Measurements from ENCODE around the gene FAM222B. TPM values are rescaled to one million over a fixed set of nuclear protein-coding genes. Genes with fewer than 3 reads are reported as not detected.

Gene FAM222B
- 10 to 100 TPM; 23.2 to 41.0 (median 32.9) TPM for total RNA-seq

DNA sequence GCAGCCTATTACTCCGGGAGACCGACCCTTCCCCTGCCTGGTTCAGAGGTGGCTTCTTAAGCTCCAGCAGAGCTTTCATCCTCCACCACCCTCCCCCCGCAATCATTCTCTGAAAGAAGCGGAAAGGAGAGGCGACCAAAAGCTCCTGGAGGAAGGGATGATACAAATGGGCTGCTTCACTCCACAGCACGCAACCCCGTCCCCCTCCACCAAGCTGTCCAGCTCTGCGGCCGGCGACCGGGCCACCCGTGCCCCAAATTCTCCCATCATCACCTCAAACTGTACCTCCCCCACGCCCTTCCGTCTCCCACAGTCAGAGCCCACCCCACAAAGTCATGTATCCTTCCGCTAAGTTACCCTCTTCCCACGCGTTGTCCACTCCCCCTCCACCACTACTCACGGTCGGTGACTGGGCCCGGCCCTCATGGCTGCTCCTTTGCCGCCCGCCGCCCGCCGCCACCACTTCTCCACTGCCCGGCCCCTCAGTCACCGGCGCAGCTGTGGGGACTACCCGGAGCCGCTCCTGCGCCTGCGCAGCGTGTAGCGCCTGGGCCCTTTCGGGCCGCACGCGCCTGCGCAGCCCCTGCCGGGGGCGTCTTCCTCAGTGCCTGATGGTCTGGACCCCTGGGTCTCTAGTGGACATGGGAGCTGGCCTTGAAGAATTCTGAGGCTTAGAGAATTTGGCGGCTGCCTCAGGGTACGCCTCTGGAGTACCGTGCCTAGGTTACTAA, at the start of gene FAM222B:
Gene FAM222B (minus strand): TSS at position 509 of the 731 bp plus-strand sequence. CDS start 76,123 bp downstream, outside the sequence.
- peak within 1 kb of the TSS; percentile 46 to 77 (median 74) for H3K4me3 ChIP-seq
- peaks cover 7 to 25% (median 15%) of the 10 kb centered on the region in 4 donors for H3K4me1 ChIP-seq
- peak; percentile 90 for TF ChIP-seq POLR2A (IDR thresholded peaks at IDR 0.05)
- peak in 3 of 5 experiments; percentile 6 to 36 (median 20) for TF ChIP-seq CTCF (IDR thresholded peaks at IDR 0.05)
- no peak for TF ChIP-seq EP300 (IDR thresholded peaks at IDR 0.05; ENCODE audit: low read depth)
- peak; percentile 92 to 93 (median 93) for TF ChIP-seq POLR2AphosphoS5 (IDR thresholded peaks at IDR 0.05)
- intact Hi-C loops (cut with DNase I; ENCODE audit: low total_unique reads): no loop called here
- in situ Hi-C loops (cut with MboI; ENCODE audit: low pct_ligation_motif_present in 1 of 4, low pct_unique_long_range_greater_than_20kb in 1 of 4, low sequenced_read_pairs in 3 of 4): no loop called here
- H3K27ac ChIP-seq: peak within 1 kb of the TSS; percentile 85 to 91 (median 88)
- H3K9me3 ChIP-seq: no peaks in the 10 kb centered on the region
- peak; percentile 86 for DNase-seq
- H3K36me3 ChIP-seq: no peaks in the 10 kb centered on the region
- H3K27me3 ChIP-seq: no peaks in the 10 kb centered on the region
- 2% methylated on average over 43 of the region's 44 CpGs; no CpG with 5 or more reads in 1 of the 2 donors for WGBS, 2 donors (ENCODE audit: low coverage in 1 of 2)

DNA sequence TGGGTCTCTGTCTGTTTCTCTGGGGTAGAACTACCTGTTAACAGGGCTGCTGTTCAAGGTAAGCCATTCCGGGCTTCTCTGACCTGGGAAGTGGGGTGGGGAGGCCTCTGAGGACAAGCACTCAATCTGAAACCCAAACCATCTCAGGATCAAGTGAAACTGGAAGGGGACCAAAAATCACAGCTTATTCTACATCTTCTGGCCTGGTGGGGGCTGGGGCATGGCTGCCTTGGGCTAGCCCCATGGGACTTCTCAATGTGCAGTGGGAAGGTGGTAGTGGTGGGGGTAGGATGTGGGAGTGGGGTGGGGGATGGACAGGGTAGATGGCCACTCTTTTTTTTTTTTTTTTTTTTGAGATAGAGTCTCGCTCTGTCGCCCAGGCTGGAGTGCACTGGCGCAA, 49.4 kb upstream of the FAM222B start:
- TF ChIP-seq POLR2A (IDR thresholded peaks at IDR 0.05) (no peak), CTCF (IDR thresholded peaks at IDR 0.05) (no peak), EP300 (IDR thresholded peaks at IDR 0.05; ENCODE audit: low read depth) (no peak), POLR2AphosphoS5 (IDR thresholded peaks at IDR 0.05) (no peak)
- Histone ChIP-seq H3K27ac (peak overlapping the region in 1 of 4 donors; percentile 77), H3K27me3 (no peaks in the 10 kb centered on the region), H3K9me3 (no peaks in the 10 kb centered on the region), H3K4me1 (peaks cover 8 to 38% (median 26%) of the 10 kb centered on the region in 4 donors), H3K4me3 (no peak overlapping the region), H3K36me3 (no peaks in the 10 kb centered on the region)
- 86% methylated on average over 4 of the region's 4 CpGs; no CpG with 5 or more reads in 1 of the 2 donors for WGBS, 2 donors (ENCODE audit: low coverage in 1 of 2)
- in situ Hi-C loops (cut with MboI; ENCODE audit: low pct_ligation_motif_present in 1 of 4, low pct_unique_long_range_greater_than_20kb in 1 of 4, low sequenced_read_pairs in 3 of 4) (loop anchor here in 1 of 4 donors (25.0 kb wide), 1 partner anchor 130 kb away; no protein-coding TSS in a partner anchor), intact Hi-C loops (cut with DNase I; ENCODE audit: low total_unique reads) (no loop called here)
- DNase-seq: no peak

DNA sequence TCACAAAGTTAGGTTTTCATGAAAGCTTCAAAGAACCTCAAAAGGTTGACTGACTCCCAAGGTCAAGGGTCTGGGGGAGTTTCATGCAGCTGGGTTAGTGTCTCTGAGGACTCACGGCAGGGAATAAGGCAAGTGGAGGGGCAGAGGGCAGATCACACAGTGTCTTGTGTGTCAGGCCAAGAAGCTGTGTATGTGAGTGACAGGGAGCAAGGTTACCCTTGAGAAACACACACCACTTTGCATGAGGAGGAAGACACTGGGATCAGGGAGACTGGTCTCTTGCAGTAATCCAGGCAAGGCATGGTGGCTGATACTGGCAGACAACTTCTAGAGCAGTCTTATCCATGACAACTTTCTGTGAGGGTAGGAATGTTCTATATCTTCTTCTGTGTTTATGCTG, 48.6 kb upstream of the FAM222B start:
- intact Hi-C loops (cut with DNase I; ENCODE audit: low total_unique reads): loop anchor here (1.0 kb wide), 1 partner anchor 113 kb away; no protein-coding TSS in a partner anchor
- Histone ChIP-seq H3K4me3 (no peak overlapping the region), H3K9me3 (no peaks in the 10 kb centered on the region), H3K27ac (no peak overlapping the region), H3K36me3 (no peaks in the 10 kb centered on the region), H3K4me1 (peaks cover 8 to 33% (median 20%) of the 10 kb centered on the region in 4 donors), H3K27me3 (no peaks in the 10 kb centered on the region)
- DNase-seq: no peak
- in situ Hi-C loops (cut with MboI; ENCODE audit: low pct_ligation_motif_present in 1 of 4, low pct_unique_long_range_greater_than_20kb in 1 of 4, low sequenced_read_pairs in 3 of 4): loop anchor here in 1 of 4 donors (25.0 kb wide), 1 partner anchor 129 kb away; no protein-coding TSS in a partner anchor
- 100% methylated on average over 1 of the region's 1 CpG; no CpG with 5 or more reads in 1 of the 2 donors for WGBS, 2 donors (ENCODE audit: low coverage in 1 of 2)
- TF ChIP-seq POLR2AphosphoS5 (IDR thresholded peaks at IDR 0.05) (no peak), POLR2A (IDR thresholded peaks at IDR 0.05) (no peak), EP300 (IDR thresholded peaks at IDR 0.05; ENCODE audit: low read depth) (no peak), CTCF (IDR thresholded peaks at IDR 0.05) (no peak)

GRCh38 chr17:28889996-28890395, 47.4 kb upstream of the FAM222B start:
- H3K27me3 ChIP-seq: no peaks in the 10 kb centered on the region
- TF ChIP-seq EP300 (IDR thresholded peaks at IDR 0.05; ENCODE audit: low read depth): no peak
- no peak for TF ChIP-seq CTCF (IDR thresholded peaks at IDR 0.05)
- no peak for TF ChIP-seq POLR2A (IDR thresholded peaks at IDR 0.05)
- peaks cover 8 to 21% (median 13%) of the 10 kb centered on the region in 4 donors for H3K4me1 ChIP-seq
- H3K4me3 ChIP-seq: no peak overlapping the region
- no peaks in the 10 kb centered on the region for H3K36me3 ChIP-seq
- no peak overlapping the region for H3K27ac ChIP-seq
- intact Hi-C loops (cut with DNase I; ENCODE audit: low total_unique reads) (no loop called here), in situ Hi-C loops (cut with MboI; ENCODE audit: low pct_ligation_motif_present in 1 of 4, low pct_unique_long_range_greater_than_20kb in 1 of 4, low sequenced_read_pairs in 3 of 4) (loop anchor here in 1 of 4 donors (25.0 kb wide), 1 partner anchor 128 kb away; no protein-coding TSS in a partner anchor)
- whole genome bisulfite sequencing, 2 donors (ENCODE audit: low coverage in 1 of 2): 63 to 77% methylated on average over 2 to 5 of the region's 5 CpGs
- no peaks in the 10 kb centered on the region for H3K9me3 ChIP-seq
- no peak for DNase-seq
